ENCODE results near the gene STIP1.

STIP1 gene

DNA sequence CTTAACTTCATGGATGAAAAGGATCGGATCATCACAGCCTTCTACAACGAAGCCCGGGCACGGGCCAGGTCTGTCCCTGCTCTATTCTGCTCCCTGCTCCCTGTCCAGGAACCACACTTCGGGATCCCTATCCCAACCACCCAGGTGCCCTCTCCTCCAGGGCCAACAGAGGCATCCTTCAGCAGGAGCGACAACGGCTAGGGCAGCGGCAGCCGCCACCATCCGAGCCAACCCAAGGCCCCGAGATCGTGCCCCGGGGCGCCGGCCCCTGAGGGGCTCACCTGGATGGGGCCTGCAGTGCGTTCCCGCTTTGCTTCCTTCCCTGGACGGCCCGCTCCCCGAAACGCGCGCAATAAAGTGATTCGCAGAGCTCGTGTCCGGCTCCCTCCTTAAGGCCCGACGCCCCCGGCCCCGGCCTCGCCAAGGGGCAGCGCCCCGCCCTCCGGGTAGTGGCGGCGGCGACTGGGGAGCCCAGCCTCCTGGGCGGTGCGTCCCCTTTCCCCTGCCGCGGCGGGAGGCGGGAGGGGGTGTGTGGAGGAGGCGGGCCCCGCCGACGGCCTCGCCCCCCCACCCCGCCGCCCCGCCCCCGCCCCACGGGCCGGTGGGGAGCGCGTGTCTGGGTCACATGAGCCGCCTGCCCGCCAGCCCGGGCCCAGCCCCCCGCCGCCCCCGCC is 48.1 kb downstream of the STIP1 start, which contains the start of gene VEGFB:
Gene VEGFB, plus strand, starts transcription at position 672 of the 674 bp plus-strand sequence. CDS start 250 bp downstream, outside the sequence.
- peak within 1 kb of the TSS; percentile 84 for H3K4me3 ChIP-seq
- DNase-seq (ENCODE audit: low spot score): no peak
- TF ChIP-seq, protein P1, sequence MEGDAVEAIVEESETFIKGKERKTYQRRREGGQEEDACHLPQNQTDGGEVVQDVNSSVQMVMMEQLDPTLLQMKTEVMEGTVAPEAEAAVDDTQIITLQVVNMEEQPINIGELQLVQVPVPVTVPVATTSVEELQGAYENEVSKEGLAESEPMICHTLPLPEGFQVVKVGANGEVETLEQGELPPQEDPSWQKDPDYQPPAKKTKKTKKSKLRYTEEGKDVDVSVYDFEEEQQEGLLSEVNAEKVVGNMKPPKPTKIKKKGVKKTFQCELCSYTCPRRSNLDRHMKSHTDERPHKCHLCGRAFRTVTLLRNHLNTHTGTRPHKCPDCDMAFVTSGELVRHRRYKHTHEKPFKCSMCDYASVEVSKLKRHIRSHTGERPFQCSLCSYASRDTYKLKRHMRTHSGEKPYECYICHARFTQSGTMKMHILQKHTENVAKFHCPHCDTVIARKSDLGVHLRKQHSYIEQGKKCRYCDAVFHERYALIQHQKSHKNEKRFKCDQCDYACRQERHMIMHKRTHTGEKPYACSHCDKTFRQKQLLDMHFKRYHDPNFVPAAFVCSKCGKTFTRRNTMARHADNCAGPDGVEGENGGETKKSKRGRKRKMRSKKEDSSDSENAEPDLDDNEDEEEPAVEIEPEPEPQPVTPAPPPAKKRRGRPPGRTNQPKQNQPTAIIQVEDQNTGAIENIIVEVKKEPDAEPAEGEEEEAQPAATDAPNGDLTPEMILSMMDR (IDR thresholded peaks at IDR 0.05): no peak
- H3K27ac ChIP-seq: peak within 1 kb of the TSS; percentile 88 to 97

DNA sequence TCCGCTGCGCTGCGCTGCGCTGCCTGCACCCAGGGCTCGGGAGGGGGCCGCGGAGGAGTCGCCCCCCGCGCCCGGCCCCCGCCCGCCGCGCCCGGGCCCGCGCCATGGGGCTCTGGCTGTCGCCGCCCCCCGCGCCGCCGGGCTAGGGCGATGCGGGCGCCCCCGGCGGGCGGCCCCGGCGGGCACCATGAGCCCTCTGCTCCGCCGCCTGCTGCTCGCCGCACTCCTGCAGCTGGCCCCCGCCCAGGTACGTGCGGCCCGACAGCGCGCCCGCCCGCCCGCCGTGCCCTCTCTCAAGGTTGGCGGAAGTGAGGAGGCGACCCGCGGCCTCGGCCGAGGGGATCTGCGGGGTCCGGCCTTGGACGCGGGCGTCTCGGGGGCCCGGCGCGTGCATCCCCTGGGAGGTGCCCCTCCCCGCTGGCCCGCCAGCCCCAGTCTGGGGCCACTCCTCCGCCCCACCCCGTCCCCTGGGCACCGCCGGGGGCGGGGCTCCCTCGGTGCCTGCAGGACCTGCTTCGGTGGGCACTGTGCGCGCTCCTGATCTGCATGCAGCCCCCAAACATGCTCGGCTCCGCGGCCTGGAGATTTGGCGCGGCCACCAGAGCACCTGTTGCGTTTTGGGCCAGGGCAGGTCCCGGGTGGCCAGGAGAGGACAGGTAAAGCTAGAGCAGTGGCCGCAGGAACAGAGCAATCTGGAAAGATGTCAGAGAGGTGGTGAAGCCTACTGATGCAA is 48.8 kb downstream of the STIP1 start:
- TF ChIP-seq, protein P1 (IDR thresholded peaks at IDR 0.05): no peak
- DNase-seq (ENCODE audit: low spot score): no peak

DNA sequence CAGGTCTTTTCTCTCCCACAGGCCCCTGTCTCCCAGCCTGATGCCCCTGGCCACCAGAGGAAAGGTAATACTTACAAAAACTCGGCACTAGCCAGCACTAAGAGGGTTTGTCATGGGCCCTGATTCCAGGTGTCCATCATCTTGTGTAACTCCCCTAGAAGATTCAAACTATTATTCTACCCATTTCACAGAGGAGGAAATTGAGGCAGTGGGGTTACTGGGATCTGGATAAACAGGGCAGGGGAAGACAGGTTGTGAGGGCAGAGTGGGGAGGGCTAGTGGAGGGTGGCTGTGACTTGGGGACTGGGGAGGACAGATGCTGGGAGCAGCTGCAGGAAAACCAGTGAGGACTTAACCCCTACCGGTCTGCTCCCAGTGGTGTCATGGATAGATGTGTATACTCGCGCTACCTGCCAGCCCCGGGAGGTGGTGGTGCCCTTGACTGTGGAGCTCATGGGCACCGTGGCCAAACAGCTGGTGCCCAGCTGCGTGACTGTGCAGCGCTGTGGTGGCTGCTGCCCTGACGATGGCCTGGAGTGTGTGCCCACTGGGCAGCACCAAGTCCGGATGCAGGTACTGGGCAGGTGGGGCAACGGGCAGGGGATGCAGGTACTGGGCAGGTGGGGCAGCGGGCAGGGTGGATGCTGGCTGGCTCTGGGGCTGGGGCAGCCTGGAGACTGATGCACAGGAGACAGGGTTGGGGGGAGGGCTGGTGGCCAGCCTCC is 49.6 kb downstream of the STIP1 start:
- DNase-seq (ENCODE audit: low spot score): no peak
- peak overlapping the region; percentile 88 to 97 for H3K27ac ChIP-seq
- TF ChIP-seq, protein P1 (IDR thresholded peaks at IDR 0.05): no peak
- H3K4me3 ChIP-seq: peak overlapping the region; percentile 84

More for the DNA sequence above, 48.8 kb downstream of the STIP1 start:
- peak overlapping the region; percentile 84 for H3K4me3 ChIP-seq
- H3K27ac ChIP-seq: peak overlapping the region; percentile 88 to 97

DNA sequence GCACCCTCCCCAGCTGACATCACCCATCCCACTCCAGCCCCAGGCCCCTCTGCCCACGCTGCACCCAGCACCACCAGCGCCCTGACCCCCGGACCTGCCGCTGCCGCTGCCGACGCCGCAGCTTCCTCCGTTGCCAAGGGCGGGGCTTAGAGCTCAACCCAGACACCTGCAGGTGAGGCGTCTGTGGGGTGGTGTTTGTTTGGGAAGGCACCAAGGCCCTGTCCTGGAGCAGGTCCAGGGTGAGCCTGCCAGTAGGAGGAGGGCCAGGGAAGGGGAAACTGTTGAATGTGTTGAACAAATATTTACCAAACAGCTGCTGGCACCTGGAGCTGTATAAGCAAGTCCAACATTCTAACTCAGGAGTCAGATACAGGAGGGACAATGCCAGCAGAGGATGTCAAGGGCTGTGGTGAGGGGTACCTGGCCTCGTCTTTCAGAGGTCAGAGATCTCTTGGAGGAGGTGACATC is 51.5 kb downstream of the STIP1 start:
- TF ChIP-seq, protein P1 (IDR thresholded peaks at IDR 0.05): no peak
- DNase-seq (ENCODE audit: low spot score): no peak
- Histone ChIP-seq H3K27ac (peak overlapping the region in 1 of 2 donors; percentile 31), H3K4me3 (no peak overlapping the region)

DNA sequence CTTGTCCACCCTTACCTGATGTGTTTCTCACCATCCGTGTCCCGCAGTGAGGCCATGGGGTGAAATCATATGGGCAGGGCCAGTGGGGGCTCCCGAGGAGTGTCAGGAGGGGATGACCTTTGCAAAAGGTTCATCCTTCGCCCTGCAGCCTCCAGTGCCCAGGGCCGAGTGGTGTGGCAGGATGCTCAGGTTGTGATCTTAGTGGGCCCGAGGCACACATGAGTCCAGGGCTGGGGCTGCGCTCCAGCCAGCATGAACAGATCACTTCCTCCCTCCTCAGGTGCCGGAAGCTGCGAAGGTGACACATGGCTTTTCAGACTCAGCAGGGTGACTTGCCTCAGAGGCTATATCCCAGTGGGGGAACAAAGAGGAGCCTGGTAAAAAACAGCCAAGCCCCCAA is 52.1 kb downstream of the STIP1 start:
- Histone ChIP-seq H3K4me3 (no peak overlapping the region), H3K27ac (no peak overlapping the region)
- DNase-seq (ENCODE audit: low spot score): no peak
- TF ChIP-seq, protein P1 (IDR thresholded peaks at IDR 0.05): no peak

DNA sequence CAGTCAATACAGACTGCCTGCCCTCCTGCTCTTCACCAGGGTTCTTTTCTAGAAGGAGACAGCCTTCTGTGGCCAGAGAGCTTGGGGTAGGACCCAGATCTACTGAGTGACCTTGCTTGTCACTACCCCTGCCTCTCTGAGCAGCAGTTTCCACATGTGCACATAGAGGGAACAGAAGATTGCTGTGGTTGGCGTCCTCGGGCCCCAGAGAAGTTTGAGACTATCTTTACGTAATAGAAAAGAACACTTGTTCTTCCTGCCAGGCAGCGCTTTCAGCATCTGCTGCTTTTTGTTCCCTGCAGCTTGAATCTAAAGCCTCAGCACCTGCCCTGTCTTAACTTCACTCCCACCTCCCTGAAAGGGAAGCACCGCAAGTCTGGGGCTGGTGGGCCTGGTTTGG is 53.0 kb downstream of the STIP1 start:
- Histone ChIP-seq H3K4me3 (no peak overlapping the region), H3K27ac (peak overlapping the region in 1 of 2 donors; percentile 56)
- no peak for DNase-seq (ENCODE audit: low spot score)
- TF ChIP-seq, protein P1 (IDR thresholded peaks at IDR 0.05): no peak

All from coronary artery (tissue), 2 donors.